Measurements from ENCODE around the gene SIK2.

DNA sequence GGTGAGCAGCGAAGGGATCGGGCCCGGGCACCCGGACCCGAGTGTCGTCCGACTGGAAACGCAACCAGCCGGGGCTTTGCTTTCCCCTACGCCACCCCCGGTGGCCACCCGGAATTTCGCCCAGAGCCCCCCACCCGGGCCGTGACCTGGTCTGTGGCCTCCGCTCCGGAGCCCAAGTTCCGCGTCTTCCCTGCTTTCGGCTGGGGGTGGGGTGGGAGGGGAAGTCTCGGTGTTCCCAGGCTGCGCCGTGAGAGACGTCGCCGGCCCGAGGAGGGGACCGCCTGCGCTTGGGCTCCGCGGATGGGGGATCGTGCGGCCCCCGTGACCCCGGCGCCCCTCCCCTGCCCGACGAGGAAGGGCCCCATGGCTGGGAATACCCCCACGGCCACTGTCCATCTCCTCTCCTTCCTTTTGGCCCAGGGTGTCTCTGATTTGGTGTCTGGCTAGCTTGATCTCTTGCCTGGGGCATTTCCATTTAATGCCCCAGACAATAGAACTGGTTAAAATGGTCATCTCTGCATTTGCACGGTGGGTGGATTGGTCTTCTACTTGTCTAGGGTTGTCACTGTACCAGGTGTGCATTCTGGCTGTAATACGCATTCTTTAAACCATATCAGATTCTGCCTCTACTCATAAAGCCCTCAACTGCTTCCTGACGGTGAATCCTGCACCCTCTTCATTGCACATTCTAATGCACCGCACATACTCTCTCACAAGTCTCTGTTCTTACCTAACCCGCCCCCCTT, 789 bp downstream of the SIK2 start:
- TF ChIP-seq, protein P1, sequence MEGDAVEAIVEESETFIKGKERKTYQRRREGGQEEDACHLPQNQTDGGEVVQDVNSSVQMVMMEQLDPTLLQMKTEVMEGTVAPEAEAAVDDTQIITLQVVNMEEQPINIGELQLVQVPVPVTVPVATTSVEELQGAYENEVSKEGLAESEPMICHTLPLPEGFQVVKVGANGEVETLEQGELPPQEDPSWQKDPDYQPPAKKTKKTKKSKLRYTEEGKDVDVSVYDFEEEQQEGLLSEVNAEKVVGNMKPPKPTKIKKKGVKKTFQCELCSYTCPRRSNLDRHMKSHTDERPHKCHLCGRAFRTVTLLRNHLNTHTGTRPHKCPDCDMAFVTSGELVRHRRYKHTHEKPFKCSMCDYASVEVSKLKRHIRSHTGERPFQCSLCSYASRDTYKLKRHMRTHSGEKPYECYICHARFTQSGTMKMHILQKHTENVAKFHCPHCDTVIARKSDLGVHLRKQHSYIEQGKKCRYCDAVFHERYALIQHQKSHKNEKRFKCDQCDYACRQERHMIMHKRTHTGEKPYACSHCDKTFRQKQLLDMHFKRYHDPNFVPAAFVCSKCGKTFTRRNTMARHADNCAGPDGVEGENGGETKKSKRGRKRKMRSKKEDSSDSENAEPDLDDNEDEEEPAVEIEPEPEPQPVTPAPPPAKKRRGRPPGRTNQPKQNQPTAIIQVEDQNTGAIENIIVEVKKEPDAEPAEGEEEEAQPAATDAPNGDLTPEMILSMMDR (IDR thresholded peaks at IDR 0.05; ENCODE audit: insufficient read depth, low read length) = no peak
- TF ChIP-seq, protein P2, sequence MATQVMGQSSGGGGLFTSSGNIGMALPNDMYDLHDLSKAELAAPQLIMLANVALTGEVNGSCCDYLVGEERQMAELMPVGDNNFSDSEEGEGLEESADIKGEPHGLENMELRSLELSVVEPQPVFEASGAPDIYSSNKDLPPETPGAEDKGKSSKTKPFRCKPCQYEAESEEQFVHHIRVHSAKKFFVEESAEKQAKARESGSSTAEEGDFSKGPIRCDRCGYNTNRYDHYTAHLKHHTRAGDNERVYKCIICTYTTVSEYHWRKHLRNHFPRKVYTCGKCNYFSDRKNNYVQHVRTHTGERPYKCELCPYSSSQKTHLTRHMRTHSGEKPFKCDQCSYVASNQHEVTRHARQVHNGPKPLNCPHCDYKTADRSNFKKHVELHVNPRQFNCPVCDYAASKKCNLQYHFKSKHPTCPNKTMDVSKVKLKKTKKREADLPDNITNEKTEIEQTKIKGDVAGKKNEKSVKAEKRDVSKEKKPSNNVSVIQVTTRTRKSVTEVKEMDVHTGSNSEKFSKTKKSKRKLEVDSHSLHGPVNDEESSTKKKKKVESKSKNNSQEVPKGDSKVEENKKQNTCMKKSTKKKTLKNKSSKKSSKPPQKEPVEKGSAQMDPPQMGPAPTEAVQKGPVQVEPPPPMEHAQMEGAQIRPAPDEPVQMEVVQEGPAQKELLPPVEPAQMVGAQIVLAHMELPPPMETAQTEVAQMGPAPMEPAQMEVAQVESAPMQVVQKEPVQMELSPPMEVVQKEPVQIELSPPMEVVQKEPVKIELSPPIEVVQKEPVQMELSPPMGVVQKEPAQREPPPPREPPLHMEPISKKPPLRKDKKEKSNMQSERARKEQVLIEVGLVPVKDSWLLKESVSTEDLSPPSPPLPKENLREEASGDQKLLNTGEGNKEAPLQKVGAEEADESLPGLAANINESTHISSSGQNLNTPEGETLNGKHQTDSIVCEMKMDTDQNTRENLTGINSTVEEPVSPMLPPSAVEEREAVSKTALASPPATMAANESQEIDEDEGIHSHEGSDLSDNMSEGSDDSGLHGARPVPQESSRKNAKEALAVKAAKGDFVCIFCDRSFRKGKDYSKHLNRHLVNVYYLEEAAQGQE (IDR thresholded peaks at IDR 0.05; ENCODE audit: insufficient replicate concordance, low read depth) = no peak
- TF ChIP-seq SPI1 (IDR thresholded peaks at IDR 0.05; ENCODE audit: borderline replicate concordance, low read depth) (no peak), POLR2AphosphoS5 (IDR thresholded peaks at IDR 0.05; ENCODE audit: low read depth) (no peak), GABPA (IDR thresholded peaks at IDR 0.05; ENCODE audit: low read depth) (no peak)
